SW 1271 (cell line): ENCODE results near the gene NSUN4.

Source experiments
- DNase-seq, 2 experiments: peaks; one replicate each; lab custom pipeline; 2025; lab: John Stamatoyannopoulos, UW

Gene NSUN4

DNA sequence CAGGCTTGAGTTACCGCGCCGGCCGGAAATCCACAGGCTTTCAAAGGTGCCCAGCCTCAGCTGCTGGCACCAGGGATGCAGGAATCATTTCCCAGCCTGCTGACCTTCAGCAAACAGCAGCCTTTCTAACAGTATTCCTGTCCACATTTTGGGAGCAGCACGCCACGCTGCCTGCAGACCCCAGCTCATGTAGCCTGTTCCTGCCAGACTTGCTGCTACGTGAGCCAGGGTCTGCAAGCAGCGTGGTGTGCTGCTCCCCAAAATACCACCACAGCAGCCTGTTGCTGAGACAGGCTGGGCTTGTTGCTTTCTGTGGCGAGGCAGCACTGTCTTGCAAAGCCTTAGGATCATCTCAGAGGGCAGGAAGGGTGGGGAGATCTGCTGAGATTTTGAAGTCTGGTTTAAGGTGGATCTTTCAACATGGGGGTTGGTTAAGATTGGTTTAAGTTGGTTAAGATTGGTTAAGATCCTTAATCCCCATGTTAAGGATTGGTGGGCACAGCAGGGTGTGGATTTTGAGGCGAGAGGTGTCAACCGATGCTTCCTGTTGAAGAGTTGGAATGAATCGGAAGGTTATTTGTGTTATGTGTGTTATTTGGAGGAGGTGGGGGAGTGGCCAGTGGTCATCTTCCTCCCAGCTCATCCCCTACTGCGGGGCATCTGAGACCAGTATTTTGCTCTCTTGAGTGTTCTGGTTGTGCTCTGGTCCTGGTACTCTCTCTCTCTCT, 66.4 kb downstream of the NSUN4 start:
- no peak for DNase-seq

DNA sequence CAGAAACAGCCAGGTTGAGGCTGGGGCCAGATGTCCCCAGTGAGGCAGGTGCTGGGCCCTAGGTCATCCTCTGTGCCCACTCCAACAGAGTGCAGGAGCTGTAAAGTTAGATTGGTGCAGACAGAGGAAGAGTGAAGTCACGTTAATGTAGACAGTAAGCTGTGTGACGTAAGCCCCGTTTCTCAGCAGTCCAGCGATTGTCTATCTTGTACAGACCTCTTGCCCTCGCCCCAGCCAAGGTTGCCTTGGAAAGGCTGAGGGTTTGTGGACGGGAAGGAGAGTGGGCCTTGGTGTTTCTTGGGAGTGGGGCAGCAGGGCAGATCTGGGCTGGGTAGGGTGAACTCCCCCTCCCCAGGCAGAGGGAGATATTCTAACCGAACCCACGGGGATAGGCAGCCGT, 67.0 kb downstream of the NSUN4 start:
- DNase-seq: no peak

DNA sequence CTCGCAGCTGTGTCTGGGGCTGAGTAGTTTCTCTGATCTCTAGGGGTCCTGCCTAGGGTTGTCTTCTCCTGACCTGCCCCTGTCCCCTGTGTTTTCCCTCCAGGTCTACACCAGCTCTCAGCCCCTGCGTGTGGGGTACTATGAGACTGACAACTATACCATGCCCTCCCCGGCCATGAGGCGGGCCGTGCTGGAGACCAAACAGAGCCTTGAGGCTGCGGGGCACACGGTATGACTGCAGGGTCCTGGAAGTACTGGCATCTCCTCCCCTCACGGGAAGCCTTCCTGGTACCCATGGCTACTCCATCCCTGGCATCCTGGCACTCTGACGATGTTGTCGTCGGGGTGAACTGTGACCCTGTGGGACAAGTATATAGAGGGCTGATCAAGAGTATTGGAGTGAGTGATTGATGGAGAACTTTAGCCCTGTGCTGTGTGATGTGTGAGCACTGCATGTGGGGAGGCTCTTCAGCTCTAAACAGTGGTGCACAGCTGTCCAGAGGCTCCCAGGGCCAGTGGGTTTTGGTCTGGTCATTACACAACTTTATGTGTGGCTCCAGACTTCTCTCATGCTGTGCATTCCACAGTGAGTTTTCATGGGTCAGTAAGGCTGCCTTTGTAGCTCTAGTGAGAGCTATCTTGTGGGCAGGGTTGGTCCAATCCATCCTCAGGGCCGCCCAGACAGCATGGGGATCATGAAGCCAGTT, 67.9 kb downstream of the NSUN4 start:
- no peak for DNase-seq

DNA sequence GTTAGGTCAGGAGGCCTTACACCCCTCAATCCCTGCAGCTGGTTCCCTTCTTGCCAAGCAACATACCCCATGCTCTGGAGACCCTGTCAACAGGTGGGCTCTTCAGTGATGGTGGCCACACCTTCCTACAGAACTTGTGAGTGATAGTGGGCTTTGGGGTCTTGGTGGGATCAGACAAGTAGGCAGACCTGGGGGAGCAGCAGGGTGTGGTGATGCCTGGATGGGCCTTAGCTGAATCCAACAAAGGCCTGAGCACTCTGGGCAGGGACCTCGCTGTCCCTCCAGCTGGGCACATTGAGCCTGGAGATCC, 68.4 kb downstream of the NSUN4 start:
- no peak for DNase-seq

DNA sequence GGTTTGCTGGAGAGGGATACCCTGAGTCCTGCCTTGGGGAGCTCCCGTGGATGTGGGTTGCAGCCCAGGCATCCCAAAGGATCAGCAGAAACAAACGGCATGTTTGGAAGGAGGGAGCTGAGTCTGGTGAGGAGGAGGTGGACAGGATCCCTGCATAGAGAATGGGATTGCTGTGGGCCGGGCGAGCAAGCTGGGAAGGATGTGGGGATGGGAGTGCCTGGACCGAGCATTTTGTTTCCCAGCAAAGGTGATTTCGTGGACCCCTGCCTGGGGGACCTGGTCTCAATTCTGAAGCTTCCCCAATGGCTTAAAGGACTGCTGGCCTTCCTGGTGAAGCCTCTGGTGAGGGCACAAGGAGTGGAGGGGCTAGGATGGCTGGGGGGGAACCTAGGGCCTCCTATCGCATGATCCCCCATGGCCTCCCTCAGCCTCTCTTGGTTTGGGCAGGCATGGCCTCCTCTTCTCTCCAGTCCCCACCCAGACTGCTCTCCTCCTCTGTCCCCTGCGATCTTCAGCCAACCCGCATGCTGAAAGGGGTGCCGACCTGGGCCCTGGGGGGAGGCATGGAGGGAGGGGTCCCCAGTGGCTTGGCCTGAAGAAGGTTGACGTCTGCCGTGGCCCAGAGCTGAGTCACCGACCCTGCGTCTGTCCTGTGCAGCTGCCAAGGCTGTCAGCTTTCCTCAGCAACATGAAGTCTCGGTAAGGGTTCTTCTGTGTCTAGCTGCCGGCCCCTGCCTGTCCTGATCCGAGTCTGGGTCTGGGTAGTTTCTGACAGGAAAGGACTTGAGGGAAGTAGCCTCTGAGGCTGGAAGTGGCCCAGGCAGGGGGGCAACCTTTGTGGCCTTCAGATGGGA, 69.8 kb downstream of the NSUN4 start:
- no peak for DNase-seq

DNA sequence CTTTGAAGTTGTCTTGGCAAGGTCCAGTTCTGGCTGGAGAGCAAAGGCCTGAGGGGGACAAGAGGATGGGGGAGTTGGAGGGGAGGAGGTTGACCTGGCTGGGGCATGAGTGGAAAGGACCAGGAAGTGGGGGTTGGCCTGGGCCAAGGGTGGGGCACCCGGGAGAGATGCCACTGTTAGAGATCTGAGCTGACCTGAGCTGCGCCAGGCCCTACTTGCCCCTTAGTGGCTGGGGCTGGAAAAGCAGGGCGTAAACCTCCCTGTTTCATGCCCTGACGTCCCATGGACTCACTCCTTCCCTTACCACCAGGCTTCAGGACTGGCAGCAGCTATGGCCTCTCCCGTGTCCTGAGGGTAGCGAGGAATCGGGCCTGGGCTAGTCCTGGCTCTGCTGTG, 70.4 kb downstream of the NSUN4 start:
- no peak for DNase-seq
